ENCODE results near the gene TRPV5. TPM values are rescaled to one million over a fixed set of nuclear protein-coding genes. Genes with fewer than 3 reads are reported as not detected.

Gene TRPV5
- total RNA-seq, 6 donors from 2014 or later: not detected

GRCh38 chr7:142942746-142943145 is 9.2 kb upstream of the TRPV5 start:
- peaks cover 0 to 7% (median 2%) of the 10 kb centered on the region in 4 donors for H3K4me1 ChIP-seq
- no peak overlapping the region for H3K27ac ChIP-seq
- H3K4me3 ChIP-seq: no peak overlapping the region
- H3K36me3 ChIP-seq: no peaks in the 10 kb centered on the region
- WGBS, 2 donors: 94 to 100% methylated on average over 6 of the region's 6 CpGs
- TF ChIP-seq POLR2A (IDR thresholded peaks at IDR 0.05) (no peak), CTCF (IDR thresholded peaks at IDR 0.05) (no peak), POLR2AphosphoS5 (IDR thresholded peaks at IDR 0.05) (no peak), EP300 (IDR thresholded peaks at IDR 0.05) (no peak)
- ATAC-seq (ENCODE audit: low FRiP score in 2 of 2) (no peak), DNase-seq (no peak)
- H3K27me3 ChIP-seq: no peaks in the 10 kb centered on the region
- no peaks in the 10 kb centered on the region for H3K9me3 ChIP-seq

GRCh38 chr7:142941541-142941940 is 8.0 kb upstream of the TRPV5 start:
- TF ChIP-seq POLR2AphosphoS5 (IDR thresholded peaks at IDR 0.05): no peak
- TF ChIP-seq CTCF (IDR thresholded peaks at IDR 0.05): no peak
- TF ChIP-seq POLR2A (IDR thresholded peaks at IDR 0.05): no peak
- no peak for TF ChIP-seq EP300 (IDR thresholded peaks at IDR 0.05)

GRCh38 chr7:142940966-142941535 is 7.5 kb upstream of the TRPV5 start:
- Histone ChIP-seq H3K27ac (no peak overlapping the region), H3K4me1 (peaks cover 0 to 7% (median 2%) of the 10 kb centered on the region in 4 donors), H3K27me3 (no peaks in the 10 kb centered on the region), H3K4me3 (no peak overlapping the region), H3K9me3 (no peaks in the 10 kb centered on the region), H3K36me3 (no peaks in the 10 kb centered on the region)
- DNase-seq (no peak), ATAC-seq (ENCODE audit: low FRiP score in 2 of 2) (no peak)
- WGBS, 2 donors: 45 to 46% methylated on average over 8 to 10 of the region's 10 CpGs
- TF ChIP-seq CTCF (IDR thresholded peaks at IDR 0.05) (no peak), POLR2A (IDR thresholded peaks at IDR 0.05) (no peak), EP300 (IDR thresholded peaks at IDR 0.05) (no peak), POLR2AphosphoS5 (IDR thresholded peaks at IDR 0.05) (no peak)

More at GRCh38 chr7:142941541-142941940, 8.0 kb upstream of the TRPV5 start:
- no peaks in the 10 kb centered on the region for H3K27me3 ChIP-seq
- DNase-seq: no peak
- peaks cover 0 to 7% (median 2%) of the 10 kb centered on the region in 4 donors for H3K4me1 ChIP-seq
- ATAC-seq (ENCODE audit: low FRiP score in 2 of 2): no peak
- H3K4me3 ChIP-seq: no peak overlapping the region
- H3K36me3 ChIP-seq: no peaks in the 10 kb centered on the region
- no peaks in the 10 kb centered on the region for H3K9me3 ChIP-seq
- no peak overlapping the region for H3K27ac ChIP-seq
- WGBS, 2 donors: 80% methylated on average over 7 of the region's 7 CpGs

GRCh38 chr7:142939226-142939910 is 5.8 kb upstream of the TRPV5 start, which contains the start of gene LLCFC1:
Gene LLCFC1 (plus strand): TSS chr7:142939484. CDS start chr7:142939622, 138 bp downstream.
- ATAC-seq (ENCODE audit: low FRiP score in 2 of 2) (no peak), DNase-seq (no peak)
- Histone ChIP-seq H3K27me3 (no peaks in the 10 kb centered on the region), H3K4me1 (peaks cover 0 to 7% (median 2%) of the 10 kb centered on the region in 4 donors), H3K27ac (no peak within 1 kb of the TSS), H3K9me3 (no peaks in the 10 kb centered on the region), H3K4me3 (no peak within 1 kb of the TSS), H3K36me3 (no peaks in the 10 kb centered on the region)
- TF ChIP-seq CTCF (IDR thresholded peaks at IDR 0.05) (no peak), POLR2AphosphoS5 (IDR thresholded peaks at IDR 0.05) (no peak), EP300 (IDR thresholded peaks at IDR 0.05) (no peak), POLR2A (IDR thresholded peaks at IDR 0.05) (no peak)
- WGBS, 2 donors: 80 to 84% methylated on average over 10 of the region's 10 CpGs

All from upper lobe of left lung (tissue), 6 donors.